Liver (tissue), 9 donors: ENCODE data around the gene OBP2A. TPM values are rescaled to one million over a fixed set of nuclear protein-coding genes. Genes with fewer than 3 reads are reported as not detected.

Experiments used
- DNase-seq: peaks from one replicate; pipeline ENCODE4 v3.0.0-alpha.2; 2017; ENCODE audit warnings: low spot score
- H3K27ac ChIP-seq, 2 donors: one replicate each; pipeline ENCODE4 v1.7.0; 2013; ENCODE audit warnings: inconsistent platforms in 2 of 2, low read length in 2 of 2, control low read depth in 1 of 2, low read depth in 1 of 2, mild to moderate bottlenecking in 1 of 2
- H3K27me3 ChIP-seq, 4 donors: one replicate each; pipeline versions ENCODE4 v1.6.1 to v1.7.0; 2013; ENCODE audit warnings: low read length in 3 of 4, inconsistent platforms in 1 of 4, mild to moderate bottlenecking in 1 of 4, moderate library complexity in 1 of 4; ENCODE audit not compliant: control insufficient read depth in 4 of 4, insufficient read depth in 4 of 4
- H3K36me3 ChIP-seq, 4 donors: one replicate each; pipeline versions ENCODE4 v1.6.1 to v1.7.0; 2013; ENCODE audit warnings: low read length in 3 of 4, mild to moderate bottlenecking in 3 of 4, low read depth in 1 of 4, moderate library complexity in 1 of 4; ENCODE audit not compliant: control insufficient read depth in 4 of 4, insufficient read depth in 3 of 4
- H3K4me1 ChIP-seq, 4 donors: one replicate each; pipeline versions ENCODE4 v1.6.1 to v1.7.0; 2013; ENCODE audit warnings: low read length in 3 of 4, mild to moderate bottlenecking in 3 of 4, moderate library complexity in 1 of 4; ENCODE audit not compliant: control insufficient read depth in 4 of 4, insufficient read depth in 4 of 4
- H3K4me3 ChIP-seq, 3 donors: one replicate each; pipeline versions ENCODE4 v1.6.1 to v1.7.0; 2013; ENCODE audit warnings: low read length in 3 of 3, control low read depth in 1 of 3, low read depth in 1 of 3, mild to moderate bottlenecking in 1 of 3
- H3K9ac ChIP-seq, 2 donors: one replicate each; pipeline ENCODE4 v1.7.0; 2013; ENCODE audit warnings: low read length in 2 of 2, mild to moderate bottlenecking in 2 of 2, moderate library complexity in 2 of 2, control low read depth in 1 of 2, low read depth in 1 of 2
- H3K9me3 ChIP-seq, 4 donors: one replicate each; pipeline versions ENCODE4 v1.6.1 to v1.7.0; 2013; ENCODE audit warnings: low read length in 3 of 4; ENCODE audit not compliant: control insufficient read depth in 4 of 4
- EGR1 ChIP-seq, 2 donors: IDR thresholded peaks; 2 replicates each; pipeline ENCODE4 v1.6.1; 2016 to 2018; ENCODE audit warnings: antibody characterized with exemption in 2 of 2, low read depth in 2 of 2
- FOXA1 ChIP-seq: IDR thresholded peaks from 2 replicates; pipeline ENCODE4 v1.6.1; 2016; ENCODE audit warnings: antibody characterized with exemption
- FOXA2 ChIP-seq: IDR thresholded peaks from 2 replicates; pipeline ENCODE4 v1.6.1; 2016; ENCODE audit warnings: antibody characterized with exemption
- GABPA ChIP-seq, 2 donors: IDR thresholded peaks in 1 of 2; conservative IDR thresholded peaks in 1 of 2; 2 replicates each; pipeline ENCODE4 v1.6.1; 2016; ENCODE audit warnings: antibody characterized with exemption in 2 of 2, mild to moderate bottlenecking in 1 of 2, moderate library complexity in 1 of 2
- HNF4A ChIP-seq, 2 donors: conservative IDR thresholded peaks; 2 replicates each; pipeline ENCODE4 v1.6.1; 2016; ENCODE audit warnings: antibody characterized with exemption in 2 of 2, mild to moderate bottlenecking in 2 of 2
- JUND ChIP-seq, 2 donors: IDR thresholded peaks; 2 replicates each; pipeline ENCODE4 v1.6.1; 2016; ENCODE audit warnings: antibody characterized with exemption in 2 of 2
- MAX ChIP-seq: IDR thresholded peaks from 2 replicates; pipeline ENCODE4 v1.6.1; 2016; ENCODE audit warnings: antibody characterized with exemption
- RAD21 ChIP-seq, 2 donors: IDR thresholded peaks; 2 replicates each; pipeline ENCODE4 v1.6.1; 2016; ENCODE audit warnings: antibody characterized with exemption in 2 of 2, mild to moderate bottlenecking in 2 of 2
- RXRA ChIP-seq, 2 donors: IDR thresholded peaks; 2 replicates each; pipeline ENCODE4 v1.6.1; 2017 to 2018; ENCODE audit warnings: antibody characterized with exemption in 2 of 2, mild to moderate bottlenecking in 1 of 2
- SP1 ChIP-seq: IDR thresholded peaks from 2 replicates; pipeline ENCODE4 v1.6.1; 2018; ENCODE audit warnings: antibody characterized with exemption, mild to moderate bottlenecking
- TAF1 ChIP-seq: conservative IDR thresholded peaks from 2 replicates; pipeline ENCODE4 v1.6.1; 2016; ENCODE audit warnings: antibody characterized with exemption, mild to moderate bottlenecking
- YY1 ChIP-seq: IDR thresholded peaks from 2 replicates; pipeline ENCODE4 v1.6.1; 2016; ENCODE audit warnings: antibody characterized with exemption, mild to moderate bottlenecking
- WGBS: extraction: QIAGEN DNeasy Blood & Tissue Kit; methylation state at CpG from one replicate; pipeline ENCODE4 v1.1.7; 2013; 5-methylcytosine and 5-hydroxymethylcytosine counted together
- polyA plus RNA-seq, 2 donors: library from polyadenylated mRNA; stranded (reverse) in 1 of 2; unstranded in 1 of 2; fragments of 200-250 nt in 1 of 2; fragments of >200 nt in 1 of 2; fragmentation: Nextera tagmentation in 1 of 2; extraction: Ambion mirVana in 1 of 2; gene quantifications; one replicate each; pipeline versions ENCODE4 v1.2.1 to v1.2.3, GENCODE V29; 2013 to 2015
- total RNA-seq, 2 donors: library from RNA; depleted of rRNA; stranded (reverse); fragments of >200 nt; gene quantifications; one replicate each; pipeline ENCODE4 v1.2.3, GENCODE V29; 2014
- TF ChIP-seq, protein P1 (sequence below): IDR thresholded peaks from 2 replicates; pipeline ENCODE4 v1.6.1; 2016; ENCODE audit warnings: antibody characterized with exemption
- TF ChIP-seq, protein P2 (sequence below): fragments of 150-350 bp; IDR thresholded peaks from 2 replicates; pipeline ENCODE4 v1.5.1; 2017; ENCODE audit warnings: improper control_type of control experiment, low read depth, low read length; ENCODE audit not compliant: missing input control
- TF ChIP-seq, protein P3 (sequence below): IDR thresholded peaks from 2 replicates; pipeline ENCODE4 v1.6.1; 2016; ENCODE audit warnings: antibody characterized with exemption, mild to moderate bottlenecking
- donor health status: healthy.
- donor health status: healthy.
- donor health status: healthy.
- donor health status: healthy.
- donor health status: healthy.

OBP2A gene
- total and polyA plus RNA-seq, 4 donors, result not detected

- H3K27me3 ChIP-seq, result peaks cover 0 to 3% (median 0%) of the 10 kb centered on the region in 4 donors
- no peak overlapping the region for H3K4me3 ChIP-seq
- no peaks in the 10 kb centered on the region for H3K9me3 ChIP-seq
- no peaks in the 10 kb centered on the region for H3K4me1 ChIP-seq
- no peak overlapping the region for H3K27ac ChIP-seq
- DNase-seq, result no peak
- no peaks in the 10 kb centered on the region for H3K36me3 ChIP-seq
- WGBS, result 41% methylated on average over 2 of the region's 2 CpGs
- no peak for TF ChIP-seq GABPA (IDR thresholded peaks at IDR 0.05 in 1 of 2, conservative IDR thresholded peaks at IDR 0.05 in 1 of 2)
- no peak for TF ChIP-seq SP1
- TF ChIP-seq FOXA2, result no peak
- no peak for TF ChIP-seq EGR1 (IDR thresholded peaks at IDR 0.05; ENCODE audit: low read depth in 2 of 2)
- no peak overlapping the region for H3K9ac ChIP-seq
These were observed 33.4 kb downstream of the OBP2A start for GRCh38 chr9:135579356-135579755.

- no peak for DNase-seq
- H3K4me3 ChIP-seq, result no peak overlapping the region
- H3K9me3 ChIP-seq, result no peaks in the 10 kb centered on the region
- no peaks in the 10 kb centered on the region for H3K36me3 ChIP-seq
- TF ChIP-seq HNF4A (conservative IDR thresholded peaks at IDR 0.05) (no peak), SP1 (no peak), RXRA (IDR thresholded peaks at IDR 0.05) (no peak), EGR1 (IDR thresholded peaks at IDR 0.05; ENCODE audit: low read depth in 2 of 2) (no peak), YY1 (no peak), GABPA (IDR thresholded peaks at IDR 0.05 in 1 of 2, conservative IDR thresholded peaks at IDR 0.05 in 1 of 2) (no peak), FOXA1 (no peak)
- TF ChIP-seq, protein P1, sequence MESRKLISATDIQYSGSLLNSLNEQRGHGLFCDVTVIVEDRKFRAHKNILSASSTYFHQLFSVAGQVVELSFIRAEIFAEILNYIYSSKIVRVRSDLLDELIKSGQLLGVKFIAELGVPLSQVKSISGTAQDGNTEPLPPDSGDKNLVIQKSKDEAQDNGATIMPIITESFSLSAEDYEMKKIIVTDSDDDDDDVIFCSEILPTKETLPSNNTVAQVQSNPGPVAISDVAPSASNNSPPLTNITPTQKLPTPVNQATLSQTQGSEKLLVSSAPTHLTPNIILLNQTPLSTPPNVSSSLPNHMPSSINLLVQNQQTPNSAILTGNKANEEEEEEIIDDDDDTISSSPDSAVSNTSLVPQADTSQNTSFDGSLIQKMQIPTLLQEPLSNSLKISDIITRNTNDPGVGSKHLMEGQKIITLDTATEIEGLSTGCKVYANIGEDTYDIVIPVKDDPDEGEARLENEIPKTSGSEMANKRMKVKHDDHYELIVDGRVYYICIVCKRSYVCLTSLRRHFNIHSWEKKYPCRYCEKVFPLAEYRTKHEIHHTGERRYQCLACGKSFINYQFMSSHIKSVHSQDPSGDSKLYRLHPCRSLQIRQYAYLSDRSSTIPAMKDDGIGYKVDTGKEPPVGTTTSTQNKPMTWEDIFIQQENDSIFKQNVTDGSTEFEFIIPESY, result no peak
- H3K27me3 ChIP-seq, result peaks cover 0 to 2% (median 0%) of the 10 kb centered on the region in 4 donors
- H3K9ac ChIP-seq, result no peak overlapping the region
- no peak overlapping the region for H3K27ac ChIP-seq
- 69% methylated on average over 10 of the region's 10 CpGs for WGBS
- H3K4me1 ChIP-seq, result no peaks in the 10 kb centered on the region
These were observed 34.1 kb downstream of the OBP2A start for GRCh38 chr9:135579889-135580660.

DNA sequence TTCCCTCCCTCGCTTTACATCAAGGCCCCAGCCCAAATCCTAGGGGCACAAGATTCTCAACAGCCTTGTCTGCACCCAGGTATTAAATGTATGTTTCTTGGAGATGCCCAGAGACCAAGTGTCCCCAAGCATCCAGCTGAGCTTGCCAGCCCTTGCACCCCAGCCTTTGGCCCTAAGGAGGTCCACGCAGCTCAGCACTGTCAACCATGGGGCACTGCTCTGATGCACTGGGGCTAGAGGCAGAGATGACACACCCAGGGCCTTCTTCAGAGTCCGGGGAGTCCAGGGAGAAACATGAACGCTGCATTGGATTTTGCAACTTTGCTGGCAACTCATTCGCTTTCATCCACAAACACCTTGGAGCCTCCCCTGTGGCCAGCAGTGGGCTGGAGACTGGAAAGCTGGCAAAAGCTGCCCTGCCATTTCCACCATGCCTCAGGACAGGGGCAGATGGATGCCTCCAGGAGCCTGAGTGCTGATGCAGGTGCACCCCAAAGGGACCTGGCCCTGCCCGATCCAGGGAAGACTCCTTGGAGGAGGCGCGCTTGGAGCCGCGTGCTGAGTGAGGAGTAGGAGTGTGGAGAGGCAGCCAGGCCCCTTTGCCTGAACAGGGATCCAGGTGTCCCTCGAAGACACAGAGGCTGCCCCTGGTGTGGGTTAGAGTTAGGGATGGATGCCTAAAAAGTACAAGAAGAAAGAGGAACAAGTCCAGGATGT is 34.9 kb downstream of the OBP2A start:
- no peaks in the 10 kb centered on the region for H3K27me3 ChIP-seq
- H3K4me3 ChIP-seq, result no peak overlapping the region
- H3K27ac ChIP-seq, result no peak overlapping the region
- DNase-seq, result no peak
- H3K9ac ChIP-seq, result no peak overlapping the region
- no peaks in the 10 kb centered on the region for H3K4me1 ChIP-seq
- 83% methylated on average over 11 of the region's 11 CpGs for WGBS
- H3K9me3 ChIP-seq, result no peaks in the 10 kb centered on the region
- no peaks in the 10 kb centered on the region for H3K36me3 ChIP-seq
- TF ChIP-seq, protein P2, sequence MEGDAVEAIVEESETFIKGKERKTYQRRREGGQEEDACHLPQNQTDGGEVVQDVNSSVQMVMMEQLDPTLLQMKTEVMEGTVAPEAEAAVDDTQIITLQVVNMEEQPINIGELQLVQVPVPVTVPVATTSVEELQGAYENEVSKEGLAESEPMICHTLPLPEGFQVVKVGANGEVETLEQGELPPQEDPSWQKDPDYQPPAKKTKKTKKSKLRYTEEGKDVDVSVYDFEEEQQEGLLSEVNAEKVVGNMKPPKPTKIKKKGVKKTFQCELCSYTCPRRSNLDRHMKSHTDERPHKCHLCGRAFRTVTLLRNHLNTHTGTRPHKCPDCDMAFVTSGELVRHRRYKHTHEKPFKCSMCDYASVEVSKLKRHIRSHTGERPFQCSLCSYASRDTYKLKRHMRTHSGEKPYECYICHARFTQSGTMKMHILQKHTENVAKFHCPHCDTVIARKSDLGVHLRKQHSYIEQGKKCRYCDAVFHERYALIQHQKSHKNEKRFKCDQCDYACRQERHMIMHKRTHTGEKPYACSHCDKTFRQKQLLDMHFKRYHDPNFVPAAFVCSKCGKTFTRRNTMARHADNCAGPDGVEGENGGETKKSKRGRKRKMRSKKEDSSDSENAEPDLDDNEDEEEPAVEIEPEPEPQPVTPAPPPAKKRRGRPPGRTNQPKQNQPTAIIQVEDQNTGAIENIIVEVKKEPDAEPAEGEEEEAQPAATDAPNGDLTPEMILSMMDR, result no peak
- TF ChIP-seq JUND (IDR thresholded peaks at IDR 0.05), result no peak
- TF ChIP-seq, protein P1, result no peak
- no peak for TF ChIP-seq EGR1 (IDR thresholded peaks at IDR 0.05; ENCODE audit: low read depth in 2 of 2)
- TF ChIP-seq FOXA1, result no peak
- TF ChIP-seq, protein P3, sequence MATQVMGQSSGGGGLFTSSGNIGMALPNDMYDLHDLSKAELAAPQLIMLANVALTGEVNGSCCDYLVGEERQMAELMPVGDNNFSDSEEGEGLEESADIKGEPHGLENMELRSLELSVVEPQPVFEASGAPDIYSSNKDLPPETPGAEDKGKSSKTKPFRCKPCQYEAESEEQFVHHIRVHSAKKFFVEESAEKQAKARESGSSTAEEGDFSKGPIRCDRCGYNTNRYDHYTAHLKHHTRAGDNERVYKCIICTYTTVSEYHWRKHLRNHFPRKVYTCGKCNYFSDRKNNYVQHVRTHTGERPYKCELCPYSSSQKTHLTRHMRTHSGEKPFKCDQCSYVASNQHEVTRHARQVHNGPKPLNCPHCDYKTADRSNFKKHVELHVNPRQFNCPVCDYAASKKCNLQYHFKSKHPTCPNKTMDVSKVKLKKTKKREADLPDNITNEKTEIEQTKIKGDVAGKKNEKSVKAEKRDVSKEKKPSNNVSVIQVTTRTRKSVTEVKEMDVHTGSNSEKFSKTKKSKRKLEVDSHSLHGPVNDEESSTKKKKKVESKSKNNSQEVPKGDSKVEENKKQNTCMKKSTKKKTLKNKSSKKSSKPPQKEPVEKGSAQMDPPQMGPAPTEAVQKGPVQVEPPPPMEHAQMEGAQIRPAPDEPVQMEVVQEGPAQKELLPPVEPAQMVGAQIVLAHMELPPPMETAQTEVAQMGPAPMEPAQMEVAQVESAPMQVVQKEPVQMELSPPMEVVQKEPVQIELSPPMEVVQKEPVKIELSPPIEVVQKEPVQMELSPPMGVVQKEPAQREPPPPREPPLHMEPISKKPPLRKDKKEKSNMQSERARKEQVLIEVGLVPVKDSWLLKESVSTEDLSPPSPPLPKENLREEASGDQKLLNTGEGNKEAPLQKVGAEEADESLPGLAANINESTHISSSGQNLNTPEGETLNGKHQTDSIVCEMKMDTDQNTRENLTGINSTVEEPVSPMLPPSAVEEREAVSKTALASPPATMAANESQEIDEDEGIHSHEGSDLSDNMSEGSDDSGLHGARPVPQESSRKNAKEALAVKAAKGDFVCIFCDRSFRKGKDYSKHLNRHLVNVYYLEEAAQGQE, result no peak
- no peak for TF ChIP-seq HNF4A (conservative IDR thresholded peaks at IDR 0.05)
- TF ChIP-seq RAD21 (IDR thresholded peaks at IDR 0.05), result no peak
- TF ChIP-seq YY1, result no peak
- no peak for TF ChIP-seq TAF1
- no peak for TF ChIP-seq GABPA (IDR thresholded peaks at IDR 0.05 in 1 of 2, conservative IDR thresholded peaks at IDR 0.05 in 1 of 2)
- no peak for TF ChIP-seq FOXA2
- TF ChIP-seq MAX, result no peak
